Chondrocyte (in vitro differentiated cells): ENCODE measurements around the gene PRR23A. TPM values are rescaled to one million over a fixed set of nuclear protein-coding genes. Genes with fewer than 3 reads are reported as not detected.

Experiments used
- DNase-seq: peaks from one replicate; pipeline ENCODE4 v3.0.0; 2021; ENCODE audit warnings: mixed read lengths, low spot score
- H3K27ac Mint-ChIP-seq: one replicate; pipeline ENCODE4 v1.8.0; 2021; ENCODE audit warnings: mild to moderate bottlenecking, moderate library complexity, mixed read lengths; ENCODE audit not compliant: unreplicated experiment
- H3K27me3 Mint-ChIP-seq: 2 replicates; pipeline ENCODE4 v1.8.0; 2021; ENCODE audit warnings: low read depth, mixed read lengths
- H3K36me3 Mint-ChIP-seq: 2 replicates; pipeline ENCODE4 v1.8.0; 2021; ENCODE audit warnings: low read depth, mixed read lengths
- H3K4me1 Mint-ChIP-seq: 2 replicates; pipeline ENCODE4 v1.8.0; 2021; ENCODE audit warnings: low read depth, mild to moderate bottlenecking, mixed read lengths
- H3K4me3 Mint-ChIP-seq: one replicate; pipeline ENCODE4 v1.8.0; 2021; ENCODE audit warnings: mild to moderate bottlenecking, moderate library complexity, mixed read lengths; ENCODE audit not compliant: unreplicated experiment
- H3K9me3 Mint-ChIP-seq: 2 replicates; pipeline ENCODE4 v1.8.0; 2021; ENCODE audit warnings: low read depth, mixed read lengths
- CTCF ChIP-seq: fragments of 200-600 bp; sonication (generic); IDR thresholded peaks from 2 replicates; pipeline ENCODE4 v1.5.0; 2021; ENCODE audit warnings: antibody characterized with exemption, mild to moderate bottlenecking, moderate library complexity
- total RNA-seq: library from RNA; stranded (reverse); gene quantifications from 3 replicates; pipeline ENCODE4 v1.2.1, GENCODE V29; 2021

The PRR23A gene
- total RNA-seq, 1 donor from 2014 or later, result not detected

- no peaks in the 10 kb centered on the region for H3K4me1 Mint-ChIP-seq
- H3K27ac Mint-ChIP-seq, result no peak overlapping the region
- peaks cover 35% of the 10 kb centered on the region for H3K27me3 Mint-ChIP-seq
- TF ChIP-seq CTCF, result no peak
- DNase-seq, result no peak
- no peak overlapping the region for H3K4me3 Mint-ChIP-seq
- no peaks in the 10 kb centered on the region for H3K9me3 Mint-ChIP-seq
- H3K36me3 Mint-ChIP-seq, result no peaks in the 10 kb centered on the region
These were observed 33.1 kb downstream of the PRR23A start for GRCh38 chr3:138972941-138973340.

GRCh38 chr3:138971766-138972320 lies 34.2 kb downstream of the PRR23A start:
- Mint-ChIP-seq H3K9me3 (no peaks in the 10 kb centered on the region), H3K27me3 (peaks cover 33% of the 10 kb centered on the region), H3K4me1 (no peaks in the 10 kb centered on the region), H3K27ac (no peak overlapping the region), H3K4me3 (no peak overlapping the region), H3K36me3 (no peaks in the 10 kb centered on the region)
- no peak for TF ChIP-seq CTCF
- no peak for DNase-seq

GRCh38 chr3:138964923-138965322 lies 41.1 kb downstream of the PRR23A start:
- TF ChIP-seq CTCF, result no peak
- DNase-seq, result no peak
- Mint-ChIP-seq H3K4me1 (no peaks in the 10 kb centered on the region), H3K27ac (no peak overlapping the region), H3K36me3 (peaks cover 6% of the 10 kb centered on the region), H3K4me3 (no peak overlapping the region), H3K9me3 (peaks cover 14% of the 10 kb centered on the region), H3K27me3 (peaks cover 37% of the 10 kb centered on the region)

GRCh38 chr3:138964264-138964663 lies 41.8 kb downstream of the PRR23A start:
- H3K27ac Mint-ChIP-seq, result no peak overlapping the region
- TF ChIP-seq CTCF, result no peak
- H3K4me3 Mint-ChIP-seq, result no peak overlapping the region
- no peak for DNase-seq
- peaks cover 36% of the 10 kb centered on the region for H3K27me3 Mint-ChIP-seq
- H3K9me3 Mint-ChIP-seq, result peaks cover 14% of the 10 kb centered on the region
- H3K4me1 Mint-ChIP-seq, result no peaks in the 10 kb centered on the region
- H3K36me3 Mint-ChIP-seq, result peaks cover 6% of the 10 kb centered on the region

DNA sequence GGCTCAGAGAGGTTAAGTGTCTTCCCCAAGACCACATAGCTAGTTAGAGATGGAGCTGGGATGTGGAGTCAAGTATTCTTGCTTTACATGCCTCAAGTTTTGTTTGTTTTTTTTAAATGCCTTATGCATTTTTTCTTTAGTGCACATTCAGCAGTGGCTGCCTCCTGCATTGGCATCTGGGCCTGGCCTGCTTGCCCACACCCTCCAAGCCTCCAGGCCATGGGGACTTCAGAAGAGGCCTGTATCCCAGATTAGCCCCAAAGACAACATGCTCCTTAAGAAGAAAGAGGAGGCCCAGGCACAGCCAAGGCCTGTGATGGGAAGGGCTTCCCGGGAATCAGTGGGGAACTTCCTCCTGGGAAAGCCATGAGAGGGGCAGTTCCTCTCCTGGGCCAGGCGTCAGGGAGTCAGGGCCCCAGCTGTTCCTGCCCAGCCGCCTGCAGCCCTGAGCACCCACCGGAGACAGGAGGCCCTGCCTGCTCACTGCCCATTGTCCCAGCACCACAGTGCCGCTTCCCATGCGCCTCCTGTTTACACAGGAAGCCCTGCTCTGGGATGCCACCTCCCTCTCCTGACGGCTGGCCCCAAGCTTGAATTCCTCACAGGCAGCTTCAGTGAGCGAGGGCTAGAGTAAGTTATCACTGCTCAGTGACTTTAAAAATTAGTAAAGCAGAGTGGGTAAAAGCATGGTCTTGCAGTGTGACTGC lies 43.1 kb downstream of the PRR23A start:
- peaks cover 6% of the 10 kb centered on the region for H3K36me3 Mint-ChIP-seq
- H3K4me1 Mint-ChIP-seq, result no peaks in the 10 kb centered on the region
- no peak overlapping the region for H3K27ac Mint-ChIP-seq
- TF ChIP-seq CTCF, result no peak
- no peak for DNase-seq
- H3K27me3 Mint-ChIP-seq, result peaks cover 41% of the 10 kb centered on the region
- H3K9me3 Mint-ChIP-seq, result peaks cover 14% of the 10 kb centered on the region
- no peak overlapping the region for H3K4me3 Mint-ChIP-seq
